LNCaP clone FGC (cell line): Measurements from ENCODE around the gene ZNF165.

Source experiments
- DNase-seq: peaks from one replicate; pipeline ENCODE4 v3.0.0-alpha.2; 2011; ENCODE audit warnings: low read depth
- H3K4me3 ChIP-seq: 2 replicates; pipeline ENCODE4 v1.5.1; 2011; ENCODE audit warnings: mild to moderate bottlenecking, low read depth, low read length, control low read depth
- CTCF ChIP-seq: IDR thresholded peaks from 2 replicates; pipeline ENCODE4 v1.5.1; 2012; ENCODE audit warnings: mild to moderate bottlenecking; ENCODE audit not compliant: control insufficient read depth, insufficient read depth; ENCODE audit errors: extremely low read depth

The ZNF165 gene

GRCh38 chr6:28104392-28105244 lies 24.2 kb downstream of the ZNF165 start:
- peak overlapping the region; percentile 50 for H3K4me3 ChIP-seq
- peak; percentile 50 for TF ChIP-seq CTCF
- DNase-seq, result peak; percentile 30

GRCh38 chr6:28105245-28105639 lies 24.9 kb downstream of the ZNF165 start:
- H3K4me3 ChIP-seq, result peak overlapping the region; percentile 50
- TF ChIP-seq CTCF, result no peak
- DNase-seq, result no peak

- no peak for DNase-seq
- no peak overlapping the region for H3K4me3 ChIP-seq
- TF ChIP-seq CTCF, result no peak
Observed at GRCh38 chr6:28107506-28107905, 27.1 kb downstream of the ZNF165 start.

- TF ChIP-seq CTCF, result no peak
- DNase-seq, result no peak
- no peak overlapping the region for H3K4me3 ChIP-seq
Observed at GRCh38 chr6:28111964-28112363, 31.6 kb downstream of the ZNF165 start.

GRCh38 chr6:28115799-28116198 lies 35.4 kb downstream of the ZNF165 start:
- TF ChIP-seq CTCF, result no peak
- DNase-seq, result no peak
- H3K4me3 ChIP-seq, result no peak overlapping the region

GRCh38 chr6:28117386-28118050 lies 37.1 kb downstream of the ZNF165 start:
- no peak for DNase-seq
- TF ChIP-seq CTCF, result no peak
- no peak overlapping the region for H3K4me3 ChIP-seq
